ELF-1 (cell line): ENCODE measurements around the gene SCUBE1.

ENCODE experiments used
- DNase-seq: peaks from one replicate; pipeline ENCODE4 v3.0.0-alpha.2; 2016; ENCODE audit warnings: low read depth, low spot score

Gene SCUBE1

GRCh38 chr22:43201486-43202219 is 141.5 kb downstream of the SCUBE1 start:
- no peak for DNase-seq

GRCh38 chr22:43200555-43200954 is 142.6 kb downstream of the SCUBE1 start:
- DNase-seq = no peak

GRCh38 chr22:43200031-43200430 is 143.1 kb downstream of the SCUBE1 start:
- DNase-seq = no peak

GRCh38 chr22:43199541-43199940 is 143.6 kb downstream of the SCUBE1 start:
- DNase-seq = no peak

GRCh38 chr22:43198936-43199335 is 144.2 kb downstream of the SCUBE1 start:
- no peak for DNase-seq

GRCh38 chr22:43198126-43198525 is 145.0 kb downstream of the SCUBE1 start:
- no peak for DNase-seq

- DNase-seq = peak; percentile 57
Measured at GRCh38 chr22:43197271-43197941, 145.8 kb downstream of the SCUBE1 start.

- DNase-seq = no peak
Measured at GRCh38 chr22:43191831-43192230, 151.3 kb downstream of the SCUBE1 start.

GRCh38 chr22:43188829-43189545 is 154.2 kb downstream of the SCUBE1 start:
- peak; percentile 40 for DNase-seq

GRCh38 chr22:43187171-43188099 is 155.7 kb downstream of the SCUBE1 start:
- DNase-seq = peak; percentile 98

- peak; percentile 55 for DNase-seq
Measured at GRCh38 chr22:43186272-43187170, 156.7 kb downstream of the SCUBE1 start, which contains the start of gene TTLL12. TSS of gene TTLL12 (minus strand) at chr22:43187134. CDS start at chr22:43187069, 65 bp downstream.

- DNase-seq = peak; percentile 42
Measured at GRCh38 chr22:43185860-43186261, 157.3 kb downstream of the SCUBE1 start.

GRCh38 chr22:43183496-43184277 is 159.5 kb downstream of the SCUBE1 start:
- no peak for DNase-seq

GRCh38 chr22:43182726-43183125 is 160.4 kb downstream of the SCUBE1 start:
- DNase-seq = no peak

GRCh38 chr22:43182118-43182517 is 161.1 kb downstream of the SCUBE1 start:
- no peak for DNase-seq

- no peak for DNase-seq
Measured at GRCh38 chr22:43181321-43182076, 161.7 kb downstream of the SCUBE1 start.

GRCh38 chr22:43180670-43181069 is 162.5 kb downstream of the SCUBE1 start:
- DNase-seq = no peak

GRCh38 chr22:43179911-43180195 is 163.3 kb downstream of the SCUBE1 start:
- DNase-seq = no peak
